Measurements from ENCODE around the gene LTBP1. TPM values are rescaled to one million over a fixed set of nuclear protein-coding genes. Genes with fewer than 3 reads are reported as not detected.

The LTBP1 gene
- total and polyA plus RNA-seq, 10 of the 15 experiments (the other 5 are each of a cell fraction or from before 2014, with no cell fraction given): 0.01 to 0.28 (median 0.12) TPM; not detected in 2

DNA sequence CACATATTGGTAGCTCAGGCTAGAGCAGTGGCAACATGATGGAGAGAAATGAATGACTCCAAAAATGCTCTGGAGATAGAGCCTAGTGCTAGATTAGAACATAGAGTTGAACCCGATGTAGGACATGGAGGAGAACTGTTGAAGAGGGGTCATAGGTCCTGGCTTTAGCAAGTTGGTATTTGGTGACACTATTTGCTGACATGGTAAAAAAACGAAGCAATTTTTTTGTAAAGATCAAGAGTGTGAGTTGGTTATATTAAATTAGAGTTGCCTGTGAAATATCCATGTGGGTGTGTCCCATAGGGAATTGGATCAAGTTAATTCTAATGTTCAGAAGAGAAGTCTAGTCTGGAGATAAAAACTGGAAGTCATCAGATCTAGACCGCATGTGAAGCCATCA is 386.7 kb downstream of the LTBP1 start:
- SMC1A ChIA-PET (ENCODE audit: uncharacterized antibody, unreplicated experiment): no interaction called here
- Histone ChIP-seq H3K9ac (ENCODE audit: control insufficient read depth, insufficient read depth, low read length) (no peak overlapping the region), H3K9me3 (replicated peaks; ENCODE audit: control insufficient read depth, insufficient read depth, low read length) (no peaks in the 10 kb centered on the region), H3K79me2 (ENCODE audit: control insufficient read depth, insufficient read depth, low read length) (no peaks in the 10 kb centered on the region), H2AFZ (ENCODE audit: control insufficient read depth, low read depth, low read length) (no peak overlapping the region), H3K4me2 (ENCODE audit: control insufficient read depth, insufficient read depth) (no peak overlapping the region), H3K4me1 (ENCODE audit: control insufficient read depth, insufficient read depth, low read length) (no peaks in the 10 kb centered on the region; the same call in 1 of the 2 replicates), H4K20me1 (ENCODE audit: control insufficient read depth, insufficient read depth) (no peaks in the 10 kb centered on the region), H3K27me3 (replicated peaks in 1 of 2; ENCODE audit: control insufficient read depth in 2 of 2, insufficient read depth in 2 of 2, low read length in 1 of 2) (no peaks in the 10 kb centered on the region), H3K36me3 (ENCODE audit: control insufficient read depth in 2 of 2, insufficient read depth in 2 of 2, low read length in 1 of 2) (no peaks in the 10 kb centered on the region), H3K4me3 (no peak overlapping the region), H3K27ac (ENCODE audit: control insufficient read depth, insufficient read depth) (no peak overlapping the region)
- FAIRE-seq: no peak
- WGBS (ENCODE audit: insufficient coverage, insufficient replicate concordance, low lambda C conversion rate, missing lambda C conversion rate): 45% methylated on average over 3 of the region's 3 CpGs
- in situ Hi-C loops (cut with MboI) (no loop called here), intact Hi-C loops (cut with micrococcal nuclease; ENCODE audit: unreplicated experiment) (no loop called here)
- POLR2A ChIA-PET: no interaction called here
- CTCF ChIA-PET: no interaction called here
- no peak for DNase-seq (ENCODE audit: low read depth, low spot score)
- no peak for ATAC-seq
- no TSS peak for BruUV-seq (replicated peaks)
- RAD21 ChIA-PET (ENCODE audit: unreplicated experiment): no interaction called here
- TF ChIP-seq GATAD2B (conservative IDR thresholded peaks at IDR 0.05; ENCODE audit: low read depth): no peak
- TF ChIP-seq NR2F1 (conservative IDR thresholded peaks at IDR 0.05): no peak
- no peak for TF ChIP-seq SREBF1 (IDR thresholded peaks at IDR 0.05; ENCODE audit: low read length)
- no peak for TF ChIP-seq ZZZ3 (IDR thresholded peaks at IDR 0.05; ENCODE audit: control insufficient read depth, insufficient read length, low read depth)
- no peak for TF ChIP-seq MTA2 (IDR thresholded peaks at IDR 0.05; ENCODE audit: low read depth)
- no peak for TF ChIP-seq YBX1 (IDR thresholded peaks at IDR 0.05)
- no peak for TF ChIP-seq EP300 (IDR thresholded peaks at IDR 0.05; ENCODE audit: borderline replicate concordance in 1 of 2, control insufficient read depth in 1 of 2, low read depth in 2 of 2, low read length in 2 of 2)
- TF ChIP-seq POLR2A (IDR thresholded peaks at IDR 0.05; ENCODE audit: low read depth, low read length): no peak
- TF ChIP-seq, protein P1, sequence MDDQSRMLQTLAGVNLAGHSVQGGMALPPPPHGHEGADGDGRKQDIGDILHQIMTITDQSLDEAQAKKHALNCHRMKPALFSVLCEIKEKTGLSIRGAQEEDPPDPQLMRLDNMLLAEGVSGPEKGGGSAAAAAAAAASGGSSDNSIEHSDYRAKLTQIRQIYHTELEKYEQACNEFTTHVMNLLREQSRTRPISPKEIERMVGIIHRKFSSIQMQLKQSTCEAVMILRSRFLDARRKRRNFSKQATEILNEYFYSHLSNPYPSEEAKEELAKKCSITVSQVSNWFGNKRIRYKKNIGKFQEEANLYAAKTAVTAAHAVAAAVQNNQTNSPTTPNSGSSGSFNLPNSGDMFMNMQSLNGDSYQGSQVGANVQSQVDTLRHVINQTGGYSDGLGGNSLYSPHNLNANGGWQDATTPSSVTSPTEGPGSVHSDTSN (IDR thresholded peaks at IDR 0.05; ENCODE audit: insufficient replicate concordance, low read depth, low read length): no peak
- TF ChIP-seq CBX3 (IDR thresholded peaks at IDR 0.05; ENCODE audit: borderline replicate concordance, low read depth): no peak
- no peak for TF ChIP-seq SPI1 (IDR thresholded peaks at IDR 0.05; ENCODE audit: borderline replicate concordance, insufficient read depth, low read depth, low read length)
- TF ChIP-seq MYB (IDR thresholded peaks at IDR 0.05; ENCODE audit: borderline replicate concordance, low read depth, low read length): no peak
- TF ChIP-seq SUPT20H (IDR thresholded peaks at IDR 0.05; ENCODE audit: borderline replicate concordance, control insufficient read depth, low read depth, low read length): no peak
- TF ChIP-seq, protein P2, sequence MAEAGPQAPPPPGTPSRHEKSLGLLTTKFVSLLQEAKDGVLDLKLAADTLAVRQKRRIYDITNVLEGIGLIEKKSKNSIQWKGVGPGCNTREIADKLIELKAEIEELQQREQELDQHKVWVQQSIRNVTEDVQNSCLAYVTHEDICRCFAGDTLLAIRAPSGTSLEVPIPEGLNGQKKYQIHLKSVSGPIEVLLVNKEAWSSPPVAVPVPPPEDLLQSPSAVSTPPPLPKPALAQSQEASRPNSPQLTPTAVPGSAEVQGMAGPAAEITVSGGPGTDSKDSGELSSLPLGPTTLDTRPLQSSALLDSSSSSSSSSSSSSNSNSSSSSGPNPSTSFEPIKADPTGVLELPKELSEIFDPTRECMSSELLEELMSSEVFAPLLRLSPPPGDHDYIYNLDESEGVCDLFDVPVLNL (IDR thresholded peaks at IDR 0.05; ENCODE audit: low read depth, low read length): no peak
- no peak for TF ChIP-seq YY1 (IDR thresholded peaks at IDR 0.05; ENCODE audit: low read depth, low read length)
- no peak for TF ChIP-seq TARDBP (IDR thresholded peaks at IDR 0.05; ENCODE audit: borderline replicate concordance)
- no peak for TF ChIP-seq BMI1 (IDR thresholded peaks at IDR 0.05; ENCODE audit: borderline replicate concordance)
- TF ChIP-seq IKZF1 (conservative IDR thresholded peaks at IDR 0.05): no peak

Measured in GM12878 (cell line).